GM21786 (cell line): Measurements from ENCODE around the gene TTC12.

Experiments used
- ATAC-seq: cut with Tn5 transposase; IDR thresholded peaks from one replicate; pipeline ENCODE4 v1.9.1; 2021; ENCODE audit not compliant: unreplicated experiment

The TTC12 gene

GRCh38 chr11:113324250-113324649, 9.9 kb downstream of the TTC12 start:
- no peak for ATAC-seq

- no peak for ATAC-seq
Measured at GRCh38 chr11:113329725-113330124, 15.3 kb downstream of the TTC12 start.

- ATAC-seq, result no peak
Measured at GRCh38 chr11:113331441-113331840, 17.1 kb downstream of the TTC12 start.

- ATAC-seq, result no peak
Measured at GRCh38 chr11:113332023-113332422, 17.6 kb downstream of the TTC12 start.

- ATAC-seq, result peak; percentile 42
Measured at GRCh38 chr11:113332638-113333329, 18.4 kb downstream of the TTC12 start.

- peak; percentile 66 for ATAC-seq
Measured at GRCh38 chr11:113334183-113334582, 19.8 kb downstream of the TTC12 start.

- no peak for ATAC-seq
Measured at GRCh38 chr11:113338730-113339129, 24.3 kb downstream of the TTC12 start.

- no peak for ATAC-seq
Measured at GRCh38 chr11:113339929-113340589, 25.7 kb downstream of the TTC12 start.

GRCh38 chr11:113341388-113342165, 27.2 kb downstream of the TTC12 start:
- ATAC-seq, result no peak

GRCh38 chr11:113345978-113346377, 31.6 kb downstream of the TTC12 start:
- no peak for ATAC-seq

GRCh38 chr11:113349528-113349927, 35.1 kb downstream of the TTC12 start:
- ATAC-seq, result no peak

- no peak for ATAC-seq
Measured at GRCh38 chr11:113350336-113351067, 36.1 kb downstream of the TTC12 start.

GRCh38 chr11:113351068-113351450, 36.7 kb downstream of the TTC12 start:
- ATAC-seq, result no peak

GRCh38 chr11:113351480-113351879, 37.1 kb downstream of the TTC12 start:
- no peak for ATAC-seq

- ATAC-seq, result no peak
Measured at GRCh38 chr11:113356203-113356602, 41.8 kb downstream of the TTC12 start.

- ATAC-seq, result no peak
Measured at GRCh38 chr11:113363406-113363805, 49.0 kb downstream of the TTC12 start.

GRCh38 chr11:113363996-113364641, 49.7 kb downstream of the TTC12 start:
- ATAC-seq, result no peak

GRCh38 chr11:113365895-113366294, 51.5 kb downstream of the TTC12 start:
- no peak for ATAC-seq

GRCh38 chr11:113369411-113369810, 55.0 kb downstream of the TTC12 start:
- no peak for ATAC-seq

- no peak for ATAC-seq
Measured at GRCh38 chr11:113370634-113371033, 56.3 kb downstream of the TTC12 start.

- ATAC-seq, result no peak
Measured at GRCh38 chr11:113372309-113372708, 57.9 kb downstream of the TTC12 start.
